OCI-LY7 (cell line): ENCODE results near the gene MAGI1. TPM values are rescaled to one million over a fixed set of nuclear protein-coding genes. Genes with fewer than 3 reads are reported as not detected.

ENCODE experiments used
- BruUV-seq: library from RNA; stranded (reverse); fragments of 400-500 nt; replicated peaks from 2 replicates; lab custom pipeline; 2021; lab: Mats Ljungman, UMichigan
- CTCF ChIA-PET: fragments of 300-600 bp; sonication (Branson Sonifier 250); formaldehyde crosslinking; loops from one replicate; lab custom pipeline; 2022; ENCODE audit warnings: antibody characterized with exemption; ENCODE audit not compliant: unreplicated experiment; lab: Charles Lee
- POLR2A ChIA-PET: fragments of 300-600 bp; sonication (Branson Sonifier 250); formaldehyde crosslinking; loops from one replicate; lab custom pipeline; 2022; ENCODE audit warnings: antibody characterized with exemption; lab: Charles Lee
- DNase-seq: peaks from one replicate; pipeline ENCODE4 v3.0.0-alpha.2; 2015; ENCODE audit warnings: low spot score
- H2AFZ ChIP-seq: fragments of 200-600 bp; sonication (generic), shearing (Covaris generic); 2 replicates; pipeline ENCODE4 v1.6.1; 2014; ENCODE audit warnings: mild to moderate bottlenecking, antibody characterized with exemption, low read length, moderate library complexity
- H3K27ac ChIP-seq: fragments of 200-600 bp; sonication (generic); 2 replicates; pipeline ENCODE4 v1.5.1; 2014; ENCODE audit warnings: mixed run types, low read depth, mild to moderate bottlenecking, moderate library complexity, low read length, inconsistent platforms; ENCODE audit not compliant: poor library complexity, severe bottlenecking
- H3K36me3 ChIP-seq: fragments of 200-600 bp; sonication (generic); 2 replicates; pipeline ENCODE4 v1.6.1; 2014; ENCODE audit warnings: mild to moderate bottlenecking, antibody characterized with exemption, low read length, moderate library complexity, mixed read lengths; ENCODE audit not compliant: insufficient read depth
- H3K4me1 ChIP-seq: fragments of 200-600 bp; sonication (generic); 2 replicates; pipeline ENCODE4 v1.5.1; 2014; ENCODE audit warnings: mild to moderate bottlenecking, low read length; ENCODE audit not compliant: insufficient read depth, poor library complexity, severe bottlenecking
- H3K4me2 ChIP-seq: fragments of 200-600 bp; sonication (generic); 2 replicates; pipeline ENCODE4 v1.6.1; 2014; ENCODE audit warnings: mild to moderate bottlenecking, low read length
- H3K4me3 ChIP-seq: fragments of 200-600 bp; sonication (generic); 2 replicates; pipeline ENCODE4 v1.5.1; 2014; ENCODE audit warnings: mild to moderate bottlenecking, low read depth, low read length; ENCODE audit not compliant: poor library complexity, severe bottlenecking
- H3K79me2 ChIP-seq: fragments of 200-600 bp; sonication (generic); 2 replicates; pipeline ENCODE4 v1.6.1; 2016; ENCODE audit warnings: low read depth, mild to moderate bottlenecking, low read length, moderate library complexity, mixed read lengths; ENCODE audit not compliant: insufficient read depth
- H3K9me2 ChIP-seq: fragments of 200-600 bp; sonication (generic); 2 replicates; pipeline ENCODE4 v1.6.1; 2016; ENCODE audit warnings: mild to moderate bottlenecking, low read length, mixed read lengths; ENCODE audit not compliant: insufficient read depth
- H3K9me3 ChIP-seq: fragments of 200-600 bp; sonication (generic); 2 replicates; pipeline ENCODE4 v1.6.1; 2014; ENCODE audit warnings: mild to moderate bottlenecking, mixed run types, low read length, mixed read lengths
- H4K20me1 ChIP-seq: fragments of 200-600 bp; sonication (generic); 2 replicates; pipeline ENCODE4 v1.6.1; 2014; ENCODE audit warnings: mild to moderate bottlenecking, antibody characterized with exemption, low read length, moderate library complexity, mixed read lengths; ENCODE audit not compliant: insufficient read depth
- CTCF ChIP-seq: fragments of 200-600 bp; sonication (generic); conservative IDR thresholded peaks from 2 replicates; pipeline ENCODE4 v1.5.1; 2014; ENCODE audit warnings: mild to moderate bottlenecking, antibody characterized with exemption, low read length, moderate library complexity, mixed read lengths
- EZH2phosphoT487 ChIP-seq: fragments of 200-600 bp; sonication (generic); IDR thresholded peaks from 2 replicates; pipeline ENCODE4 v1.6.1; 2018; ENCODE audit warnings: low read depth, borderline replicate concordance, mild to moderate bottlenecking, mixed run types, antibody characterized with exemption, low read length, moderate library complexity, mixed read lengths
- intact Hi-C: fragments of 100-400 bp; cut with micrococcal nuclease; formaldehyde crosslinking; loops from one replicate; pipeline ENCODE4 v1.10.0; 2022; ENCODE audit not compliant: unreplicated experiment
- total RNA-seq, 2 experiments: library from RNA; depleted of rRNA in 1 of 2; stranded (reverse); fragments of >200 nt in 1 of 2; shearing (Covaris generic) in 1 of 2; gene quantifications; 2 replicates each; pipeline ENCODE4 v1.2.3, GENCODE V29; 2014 to 2022

Gene MAGI1
- total RNA-seq, 2 experiments from 2014 or later = 0.63 to 2.5 TPM

- Histone ChIP-seq H3K27ac (no peak overlapping the region), H3K9me3 (no peaks in the 10 kb centered on the region), H3K4me2 (no peak overlapping the region), H4K20me1 (no peaks in the 10 kb centered on the region), H2AFZ (no peak overlapping the region), H3K9me2 (no peaks in the 10 kb centered on the region), H3K36me3 (no peaks in the 10 kb centered on the region), H3K4me3 (no peak overlapping the region), H3K79me2 (no peaks in the 10 kb centered on the region), H3K4me1 (no peaks in the 10 kb centered on the region)
- DNase-seq = no peak
- intact Hi-C loops = no loop called here
- BruUV-seq = no TSS peak
- POLR2A ChIA-PET = no interaction called here
- CTCF ChIA-PET = no interaction called here
- TF ChIP-seq CTCF (no peak), EZH2phosphoT487 (no peak)
Observed at GRCh38 chr3:65318231-65318630, 720.5 kb downstream of the MAGI1 start.

- H3K9me2 ChIP-seq = no peaks in the 10 kb centered on the region
- no peak overlapping the region for H3K27ac ChIP-seq
- ChIA-PET POLR2A (interaction anchor here (0.8 to 1.0 kb wide), 2 partner anchors 325 to 664 kb away, joined by 3 to 4 read pairs; no protein-coding TSS in a partner anchor), CTCF (no interaction called here)
- H3K36me3 ChIP-seq = no peaks in the 10 kb centered on the region
- H3K4me3 ChIP-seq = no peak overlapping the region
- no peaks in the 10 kb centered on the region for H4K20me1 ChIP-seq
- no peak for TF ChIP-seq CTCF
- no peak for TF ChIP-seq EZH2phosphoT487
- no peaks in the 10 kb centered on the region for H3K4me1 ChIP-seq
- no peaks in the 10 kb centered on the region for H3K9me3 ChIP-seq
- no peaks in the 10 kb centered on the region for H3K79me2 ChIP-seq
- H2AFZ ChIP-seq = no peak overlapping the region
- intact Hi-C loops = no loop called here
- no peak for DNase-seq
- no peak overlapping the region for H3K4me2 ChIP-seq
- no TSS peak for BruUV-seq
Observed at GRCh38 chr3:65314916-65315315, 723.8 kb downstream of the MAGI1 start.

GRCh38 chr3:65314269-65314668 is 724.4 kb downstream of the MAGI1 start:
- no peak for TF ChIP-seq EZH2phosphoT487
- TF ChIP-seq CTCF = no peak
- H3K79me2 ChIP-seq = no peaks in the 10 kb centered on the region
- no peaks in the 10 kb centered on the region for H3K4me1 ChIP-seq
- no peaks in the 10 kb centered on the region for H3K36me3 ChIP-seq
- ChIA-PET CTCF (no interaction called here), POLR2A (interaction anchor here (0.8 to 1.0 kb wide), 2 partner anchors 326 to 664 kb away, joined by 3 to 4 read pairs; no protein-coding TSS in a partner anchor)
- H3K9me3 ChIP-seq = no peaks in the 10 kb centered on the region
- no peaks in the 10 kb centered on the region for H4K20me1 ChIP-seq
- H3K9me2 ChIP-seq = no peaks in the 10 kb centered on the region
- no peak overlapping the region for H3K4me2 ChIP-seq
- no TSS peak for BruUV-seq
- no peak overlapping the region for H2AFZ ChIP-seq
- DNase-seq = no peak
- no peak overlapping the region for H3K4me3 ChIP-seq
- no peak overlapping the region for H3K27ac ChIP-seq
- intact Hi-C loops = no loop called here
